GM23248 (cell line): Measurements from ENCODE around the gene SPACDR.

Source experiments
- EZH2 ChIP-seq: fragments of 200-600 bp; sonication (generic); IDR thresholded peaks from 2 replicates; pipeline ENCODE4 v1.6.1; 2018; ENCODE audit warnings: antibody characterized with exemption, mild to moderate bottlenecking; ENCODE audit not compliant: insufficient read depth, poor library complexity, severe bottlenecking
- EZH2phosphoT487 ChIP-seq: fragments of 200-600 bp; sonication (generic); IDR thresholded peaks from 2 replicates; pipeline ENCODE4 v1.6.1; 2018; ENCODE audit warnings: antibody characterized with exemption, moderate library complexity, mild to moderate bottlenecking, low read depth; ENCODE audit not compliant: insufficient read depth

GRCh38 chr7:100504887-100505611, 41.0 kb upstream of the SPACDR start:
- TF ChIP-seq EZH2, result no peak
- TF ChIP-seq EZH2phosphoT487, result no peak
